Muscle of arm (tissue), 12 donors: ENCODE data around the gene GLRX5. TPM values are rescaled to one million over a fixed set of nuclear protein-coding genes. Genes with fewer than 3 reads are reported as not detected.
"Not testable (repeated sequence)": the region's sequence is repeated elsewhere in the genome, so short reads cannot be mapped to it uniquely, and the experiment has no call there.

Experiments used
- DNase-seq: peaks from one replicate; pipeline ENCODE4 v3.0.0-alpha.2; 2013
- polyA plus RNA-seq, 12 donors: library from polyadenylated mRNA; unstranded; fragments of 120-200 nt; gene quantifications; one replicate each; pipeline ENCODE4 v1.2.1, GENCODE V29; 2013; ENCODE audit not compliant: insufficient read length in 12 of 12

The GLRX5 gene
- polyA plus RNA-seq, 12 donors = 46.0 to 66.0 (median 52.8) TPM; not detected in 1

GRCh38 chr14:95549656-95550585, 15.1 kb downstream of the GLRX5 start:
- DNase-seq = no peak

GRCh38 chr14:95551435-95551834, 16.6 kb downstream of the GLRX5 start:
- DNase-seq = no peak

GRCh38 chr14:95553141-95553540, 18.3 kb downstream of the GLRX5 start:
- DNase-seq = no peak

GRCh38 chr14:95555053-95555452, 20.2 kb downstream of the GLRX5 start:
- no peak for DNase-seq

GRCh38 chr14:95557291-95557690, 22.4 kb downstream of the GLRX5 start:
- no peak for DNase-seq

- no peak for DNase-seq
These were observed 23.0 kb downstream of the GLRX5 start for GRCh38 chr14:95557832-95558231.

GRCh38 chr14:95559203-95559602, 24.4 kb downstream of the GLRX5 start:
- no peak for DNase-seq

- peak; percentile 83 for DNase-seq
These were observed 26.2 kb downstream of the GLRX5 start for GRCh38 chr14:95561001-95561412.

GRCh38 chr14:95562892-95563685, 28.2 kb downstream of the GLRX5 start:
- DNase-seq = no peak

- DNase-seq = no peak
These were observed 29.2 kb downstream of the GLRX5 start for GRCh38 chr14:95564060-95564459.

- no peak for DNase-seq
These were observed 34.6 kb downstream of the GLRX5 start for GRCh38 chr14:95569440-95569839.

- DNase-seq = no peak
These were observed 38.5 kb downstream of the GLRX5 start for GRCh38 chr14:95573313-95573712.

GRCh38 chr14:95575840-95576473, 41.1 kb downstream of the GLRX5 start:
- DNase-seq = no peak

GRCh38 chr14:95577067-95577800, 42.4 kb downstream of the GLRX5 start:
- DNase-seq = no peak

- no peak for DNase-seq
These were observed 43.0 kb downstream of the GLRX5 start for GRCh38 chr14:95577870-95578269.

- not testable (repeated sequence) for DNase-seq
These were observed 49.2 kb downstream of the GLRX5 start for GRCh38 chr14:95583836-95584617.

- DNase-seq = no peak
These were observed 51.2 kb downstream of the GLRX5 start for GRCh38 chr14:95585953-95586620.

GRCh38 chr14:95591182-95591581, 56.3 kb downstream of the GLRX5 start:
- not testable (repeated sequence) for DNase-seq
